HTERT RPE-1 (cell line): Measurements from ENCODE around the gene TGIF2LY.
"Not testable (repeated sequence)": the region's sequence is repeated elsewhere in the genome, so short reads cannot be mapped to it uniquely, and the experiment has no call there.

Experiments used
- in situ Hi-C: fragments of 300-500 bp; cut with MboI; formaldehyde crosslinking; loops from 4 replicates; pipeline ENCODE4 v1.14.3; 2020; ENCODE audit warnings: low sequenced_read_pairs

TGIF2LY gene

DNA sequence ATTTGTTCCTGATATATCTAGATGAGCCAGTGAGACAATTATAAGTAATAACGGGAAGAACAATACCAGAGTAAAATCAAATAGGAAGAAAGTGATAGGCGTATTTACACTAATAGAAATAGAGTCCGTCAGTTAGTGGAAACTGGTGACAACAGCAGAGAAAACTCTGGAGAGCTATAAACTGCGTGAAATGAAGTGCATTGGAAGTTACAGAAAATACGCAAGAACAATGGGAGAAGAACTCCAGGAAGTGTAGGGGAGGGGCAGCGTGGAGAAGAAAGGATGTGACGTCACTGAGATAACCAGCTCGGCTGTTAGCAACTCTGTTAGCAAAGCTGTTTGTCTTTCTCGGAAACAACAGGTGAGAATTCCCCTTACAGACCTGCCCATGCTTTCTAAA is at the start of gene TGIF2LY:
TSS of gene TGIF2LY (plus strand) at position 301 of the 400 bp plus-strand sequence. CDS start 178 bp downstream, outside the sequence.
- in situ Hi-C loops, result not testable (repeated sequence)
